Liver (tissue), 9 donors: ENCODE data around the gene HSPB2. TPM values are rescaled to one million over a fixed set of nuclear protein-coding genes. Genes with fewer than 3 reads are reported as not detected.
"Not testable (repeated sequence)": the region's sequence is repeated elsewhere in the genome, so short reads cannot be mapped to it uniquely, and the experiment has no call there.

ENCODE experiments used
- DNase-seq: peaks from one replicate; pipeline ENCODE4 v3.0.0-alpha.2; 2017; ENCODE audit warnings: low spot score
- H3K27ac ChIP-seq, 2 donors: one replicate each; pipeline ENCODE4 v1.7.0; 2013; ENCODE audit warnings: inconsistent platforms in 2 of 2, low read length in 2 of 2, control low read depth in 1 of 2, low read depth in 1 of 2, mild to moderate bottlenecking in 1 of 2
- H3K27me3 ChIP-seq, 4 donors: one replicate each; pipeline versions ENCODE4 v1.6.1 to v1.7.0; 2013; ENCODE audit warnings: low read length in 3 of 4, inconsistent platforms in 1 of 4, mild to moderate bottlenecking in 1 of 4, moderate library complexity in 1 of 4; ENCODE audit not compliant: control insufficient read depth in 4 of 4, insufficient read depth in 4 of 4
- H3K36me3 ChIP-seq, 4 donors: one replicate each; pipeline versions ENCODE4 v1.6.1 to v1.7.0; 2013; ENCODE audit warnings: low read length in 3 of 4, mild to moderate bottlenecking in 3 of 4, low read depth in 1 of 4, moderate library complexity in 1 of 4; ENCODE audit not compliant: control insufficient read depth in 4 of 4, insufficient read depth in 3 of 4
- H3K4me1 ChIP-seq, 4 donors: one replicate each; pipeline versions ENCODE4 v1.6.1 to v1.7.0; 2013; ENCODE audit warnings: low read length in 3 of 4, mild to moderate bottlenecking in 3 of 4, moderate library complexity in 1 of 4; ENCODE audit not compliant: control insufficient read depth in 4 of 4, insufficient read depth in 4 of 4
- H3K4me3 ChIP-seq, 3 donors: one replicate each; pipeline versions ENCODE4 v1.6.1 to v1.7.0; 2013; ENCODE audit warnings: low read length in 3 of 3, control low read depth in 1 of 3, low read depth in 1 of 3, mild to moderate bottlenecking in 1 of 3
- H3K9ac ChIP-seq, 2 donors: one replicate each; pipeline ENCODE4 v1.7.0; 2013; ENCODE audit warnings: low read length in 2 of 2, mild to moderate bottlenecking in 2 of 2, moderate library complexity in 2 of 2, control low read depth in 1 of 2, low read depth in 1 of 2
- H3K9me3 ChIP-seq, 4 donors: one replicate each; pipeline versions ENCODE4 v1.6.1 to v1.7.0; 2013; ENCODE audit warnings: low read length in 3 of 4; ENCODE audit not compliant: control insufficient read depth in 4 of 4
- ATF3 ChIP-seq: IDR thresholded peaks from 2 replicates; pipeline ENCODE4 v1.6.1; 2016; ENCODE audit warnings: antibody characterized with exemption
- EGR1 ChIP-seq, 2 donors: IDR thresholded peaks; 2 replicates each; pipeline ENCODE4 v1.6.1; 2016 to 2018; ENCODE audit warnings: antibody characterized with exemption in 2 of 2, low read depth in 2 of 2
- FOXA1 ChIP-seq: IDR thresholded peaks from 2 replicates; pipeline ENCODE4 v1.6.1; 2016; ENCODE audit warnings: antibody characterized with exemption
- FOXA2 ChIP-seq: IDR thresholded peaks from 2 replicates; pipeline ENCODE4 v1.6.1; 2016; ENCODE audit warnings: antibody characterized with exemption
- GABPA ChIP-seq, 2 donors: IDR thresholded peaks in 1 of 2; conservative IDR thresholded peaks in 1 of 2; 2 replicates each; pipeline ENCODE4 v1.6.1; 2016; ENCODE audit warnings: antibody characterized with exemption in 2 of 2, mild to moderate bottlenecking in 1 of 2, moderate library complexity in 1 of 2
- HNF4A ChIP-seq, 2 donors: conservative IDR thresholded peaks; 2 replicates each; pipeline ENCODE4 v1.6.1; 2016; ENCODE audit warnings: antibody characterized with exemption in 2 of 2, mild to moderate bottlenecking in 2 of 2
- HNF4G ChIP-seq: IDR thresholded peaks from 2 replicates; pipeline ENCODE4 v1.6.1; 2016; ENCODE audit warnings: antibody characterized with exemption
- JUND ChIP-seq, 2 donors: IDR thresholded peaks; 2 replicates each; pipeline ENCODE4 v1.6.1; 2016; ENCODE audit warnings: antibody characterized with exemption in 2 of 2
- NR2F2 ChIP-seq: IDR thresholded peaks from 2 replicates; pipeline ENCODE4 v1.6.1; 2016; ENCODE audit warnings: antibody characterized with exemption
- RAD21 ChIP-seq, 2 donors: IDR thresholded peaks; 2 replicates each; pipeline ENCODE4 v1.6.1; 2016; ENCODE audit warnings: antibody characterized with exemption in 2 of 2, mild to moderate bottlenecking in 2 of 2
- RXRA ChIP-seq, 2 donors: IDR thresholded peaks; 2 replicates each; pipeline ENCODE4 v1.6.1; 2017 to 2018; ENCODE audit warnings: antibody characterized with exemption in 2 of 2, mild to moderate bottlenecking in 1 of 2
- SP1 ChIP-seq: IDR thresholded peaks from 2 replicates; pipeline ENCODE4 v1.6.1; 2018; ENCODE audit warnings: antibody characterized with exemption, mild to moderate bottlenecking
- TAF1 ChIP-seq: conservative IDR thresholded peaks from 2 replicates; pipeline ENCODE4 v1.6.1; 2016; ENCODE audit warnings: antibody characterized with exemption, mild to moderate bottlenecking
- YY1 ChIP-seq: IDR thresholded peaks from 2 replicates; pipeline ENCODE4 v1.6.1; 2016; ENCODE audit warnings: antibody characterized with exemption, mild to moderate bottlenecking
- WGBS: extraction: QIAGEN DNeasy Blood & Tissue Kit; methylation state at CpG from one replicate; pipeline ENCODE4 v1.1.7; 2013; 5-methylcytosine and 5-hydroxymethylcytosine counted together
- polyA plus RNA-seq, 2 donors: library from polyadenylated mRNA; stranded (reverse) in 1 of 2; unstranded in 1 of 2; fragments of 200-250 nt in 1 of 2; fragments of >200 nt in 1 of 2; fragmentation: Nextera tagmentation in 1 of 2; extraction: Ambion mirVana in 1 of 2; gene quantifications; one replicate each; pipeline versions ENCODE4 v1.2.1 to v1.2.3, GENCODE V29; 2013 to 2015
- total RNA-seq, 2 donors: library from RNA; depleted of rRNA; stranded (reverse); fragments of >200 nt; gene quantifications; one replicate each; pipeline ENCODE4 v1.2.3, GENCODE V29; 2014
- TF ChIP-seq, protein P1 (sequence below): IDR thresholded peaks from 2 replicates; pipeline ENCODE4 v1.6.1; 2016; ENCODE audit warnings: antibody characterized with exemption
- TF ChIP-seq, protein P2 (sequence below): IDR thresholded peaks from 2 replicates; pipeline ENCODE4 v1.6.1; 2016; ENCODE audit warnings: antibody characterized with exemption
- TF ChIP-seq, protein P3 (sequence below): IDR thresholded peaks from 2 replicates; pipeline ENCODE4 v1.6.1; 2016; ENCODE audit warnings: antibody characterized with exemption, mild to moderate bottlenecking
- TF ChIP-seq, protein P4 (sequence below): fragments of 150-350 bp; IDR thresholded peaks from 2 replicates; pipeline ENCODE4 v1.5.1; 2017; ENCODE audit warnings: improper control_type of control experiment, low read depth, low read length; ENCODE audit not compliant: missing input control
- donor health status: healthy.
- donor health status: healthy.
- donor health status: healthy.
- donor health status: healthy.
- donor health status: healthy.

Gene HSPB2
- total and polyA plus RNA-seq, 4 donors: 0.14 to 0.85 (median 0.61) TPM; not detected in 1

DNA sequence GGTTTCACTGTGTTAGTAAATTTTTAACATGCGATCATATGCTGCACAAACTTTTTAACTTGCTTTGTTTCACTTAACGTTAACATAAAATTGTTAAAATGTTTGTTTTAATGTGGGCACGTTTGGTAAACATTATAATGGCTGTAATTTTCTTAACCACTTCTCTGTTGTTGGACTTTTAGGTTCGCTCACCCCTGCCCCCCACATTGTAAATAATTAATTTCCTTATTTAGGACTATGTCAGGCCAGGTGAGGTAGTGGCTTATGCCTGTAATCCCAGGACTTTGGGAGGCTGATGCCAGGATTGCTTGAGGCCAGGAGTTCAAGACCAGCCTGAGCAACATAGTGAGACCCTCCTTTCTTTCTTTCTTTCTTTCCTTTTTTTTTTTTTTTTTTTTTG is 17.9 kb downstream of the HSPB2 start:
- H3K9me3 ChIP-seq: no peaks in the 10 kb centered on the region
- H3K36me3 ChIP-seq: no peaks in the 10 kb centered on the region
- no peaks in the 10 kb centered on the region for H3K27me3 ChIP-seq
- H3K4me3 ChIP-seq: no peak overlapping the region
- WGBS: 33% methylated on average over 4 of the region's 4 CpGs
- peaks cover 3 to 48% (median 34%) of the 10 kb centered on the region in 4 donors for H3K4me1 ChIP-seq
- DNase-seq: no peak
- H3K27ac ChIP-seq: no peak overlapping the region
- TF ChIP-seq YY1: peak; percentile 20
- TF ChIP-seq HNF4A (conservative IDR thresholded peaks at IDR 0.05): peak; percentile 54 to 66
- TF ChIP-seq SP1: peak; percentile 74
- no peak for TF ChIP-seq HNF4G
- peak; percentile 45 for TF ChIP-seq RXRA (IDR thresholded peaks at IDR 0.05)
- no peak for TF ChIP-seq JUND (IDR thresholded peaks at IDR 0.05)
- TF ChIP-seq, protein P1, sequence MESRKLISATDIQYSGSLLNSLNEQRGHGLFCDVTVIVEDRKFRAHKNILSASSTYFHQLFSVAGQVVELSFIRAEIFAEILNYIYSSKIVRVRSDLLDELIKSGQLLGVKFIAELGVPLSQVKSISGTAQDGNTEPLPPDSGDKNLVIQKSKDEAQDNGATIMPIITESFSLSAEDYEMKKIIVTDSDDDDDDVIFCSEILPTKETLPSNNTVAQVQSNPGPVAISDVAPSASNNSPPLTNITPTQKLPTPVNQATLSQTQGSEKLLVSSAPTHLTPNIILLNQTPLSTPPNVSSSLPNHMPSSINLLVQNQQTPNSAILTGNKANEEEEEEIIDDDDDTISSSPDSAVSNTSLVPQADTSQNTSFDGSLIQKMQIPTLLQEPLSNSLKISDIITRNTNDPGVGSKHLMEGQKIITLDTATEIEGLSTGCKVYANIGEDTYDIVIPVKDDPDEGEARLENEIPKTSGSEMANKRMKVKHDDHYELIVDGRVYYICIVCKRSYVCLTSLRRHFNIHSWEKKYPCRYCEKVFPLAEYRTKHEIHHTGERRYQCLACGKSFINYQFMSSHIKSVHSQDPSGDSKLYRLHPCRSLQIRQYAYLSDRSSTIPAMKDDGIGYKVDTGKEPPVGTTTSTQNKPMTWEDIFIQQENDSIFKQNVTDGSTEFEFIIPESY: no peak
- H3K9ac ChIP-seq: no peak overlapping the region

DNA sequence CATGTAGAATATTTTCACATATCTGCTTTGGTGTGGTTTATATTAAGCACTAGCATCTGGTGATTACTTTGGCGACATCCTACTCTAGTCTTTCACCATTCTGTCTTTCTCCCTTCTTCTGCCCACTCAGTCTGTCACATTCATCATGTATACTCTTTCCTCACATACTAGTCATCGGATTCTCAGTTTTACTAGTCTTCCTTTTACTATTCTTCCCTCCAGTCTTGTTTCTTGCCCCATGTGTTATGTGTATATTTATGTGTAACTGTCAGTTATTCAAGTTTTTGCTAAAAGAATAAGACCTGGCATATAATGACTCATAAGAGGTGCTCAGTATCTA is 20.0 kb downstream of the HSPB2 start:
- no peaks in the 10 kb centered on the region for H3K9me3 ChIP-seq
- H3K27me3 ChIP-seq: no peaks in the 10 kb centered on the region
- no peaks in the 10 kb centered on the region for H3K36me3 ChIP-seq
- no peak for DNase-seq
- no peak overlapping the region for H3K9ac ChIP-seq
- H3K27ac ChIP-seq: no peak overlapping the region
- H3K4me1 ChIP-seq: peaks cover 5 to 44% (median 33%) of the 10 kb centered on the region in 4 donors
- WGBS: 88% methylated on average over 2 of the region's 2 CpGs
- H3K4me3 ChIP-seq: no peak overlapping the region
- TF ChIP-seq, protein P2, sequence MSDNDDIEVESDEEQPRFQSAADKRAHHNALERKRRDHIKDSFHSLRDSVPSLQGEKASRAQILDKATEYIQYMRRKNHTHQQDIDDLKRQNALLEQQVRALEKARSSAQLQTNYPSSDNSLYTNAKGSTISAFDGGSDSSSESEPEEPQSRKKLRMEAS: no peak
- no peak for TF ChIP-seq NR2F2
- TF ChIP-seq JUND (IDR thresholded peaks at IDR 0.05): no peak
- no peak for TF ChIP-seq FOXA2
- no peak for TF ChIP-seq FOXA1
- TF ChIP-seq SP1: no peak
- TF ChIP-seq GABPA (IDR thresholded peaks at IDR 0.05 in 1 of 2, conservative IDR thresholded peaks at IDR 0.05 in 1 of 2): no peak
- TF ChIP-seq, protein P3, sequence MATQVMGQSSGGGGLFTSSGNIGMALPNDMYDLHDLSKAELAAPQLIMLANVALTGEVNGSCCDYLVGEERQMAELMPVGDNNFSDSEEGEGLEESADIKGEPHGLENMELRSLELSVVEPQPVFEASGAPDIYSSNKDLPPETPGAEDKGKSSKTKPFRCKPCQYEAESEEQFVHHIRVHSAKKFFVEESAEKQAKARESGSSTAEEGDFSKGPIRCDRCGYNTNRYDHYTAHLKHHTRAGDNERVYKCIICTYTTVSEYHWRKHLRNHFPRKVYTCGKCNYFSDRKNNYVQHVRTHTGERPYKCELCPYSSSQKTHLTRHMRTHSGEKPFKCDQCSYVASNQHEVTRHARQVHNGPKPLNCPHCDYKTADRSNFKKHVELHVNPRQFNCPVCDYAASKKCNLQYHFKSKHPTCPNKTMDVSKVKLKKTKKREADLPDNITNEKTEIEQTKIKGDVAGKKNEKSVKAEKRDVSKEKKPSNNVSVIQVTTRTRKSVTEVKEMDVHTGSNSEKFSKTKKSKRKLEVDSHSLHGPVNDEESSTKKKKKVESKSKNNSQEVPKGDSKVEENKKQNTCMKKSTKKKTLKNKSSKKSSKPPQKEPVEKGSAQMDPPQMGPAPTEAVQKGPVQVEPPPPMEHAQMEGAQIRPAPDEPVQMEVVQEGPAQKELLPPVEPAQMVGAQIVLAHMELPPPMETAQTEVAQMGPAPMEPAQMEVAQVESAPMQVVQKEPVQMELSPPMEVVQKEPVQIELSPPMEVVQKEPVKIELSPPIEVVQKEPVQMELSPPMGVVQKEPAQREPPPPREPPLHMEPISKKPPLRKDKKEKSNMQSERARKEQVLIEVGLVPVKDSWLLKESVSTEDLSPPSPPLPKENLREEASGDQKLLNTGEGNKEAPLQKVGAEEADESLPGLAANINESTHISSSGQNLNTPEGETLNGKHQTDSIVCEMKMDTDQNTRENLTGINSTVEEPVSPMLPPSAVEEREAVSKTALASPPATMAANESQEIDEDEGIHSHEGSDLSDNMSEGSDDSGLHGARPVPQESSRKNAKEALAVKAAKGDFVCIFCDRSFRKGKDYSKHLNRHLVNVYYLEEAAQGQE: no peak
- TF ChIP-seq, protein P1: no peak
- no peak for TF ChIP-seq HNF4G
- TF ChIP-seq RAD21 (IDR thresholded peaks at IDR 0.05): no peak
- TF ChIP-seq, protein P4, sequence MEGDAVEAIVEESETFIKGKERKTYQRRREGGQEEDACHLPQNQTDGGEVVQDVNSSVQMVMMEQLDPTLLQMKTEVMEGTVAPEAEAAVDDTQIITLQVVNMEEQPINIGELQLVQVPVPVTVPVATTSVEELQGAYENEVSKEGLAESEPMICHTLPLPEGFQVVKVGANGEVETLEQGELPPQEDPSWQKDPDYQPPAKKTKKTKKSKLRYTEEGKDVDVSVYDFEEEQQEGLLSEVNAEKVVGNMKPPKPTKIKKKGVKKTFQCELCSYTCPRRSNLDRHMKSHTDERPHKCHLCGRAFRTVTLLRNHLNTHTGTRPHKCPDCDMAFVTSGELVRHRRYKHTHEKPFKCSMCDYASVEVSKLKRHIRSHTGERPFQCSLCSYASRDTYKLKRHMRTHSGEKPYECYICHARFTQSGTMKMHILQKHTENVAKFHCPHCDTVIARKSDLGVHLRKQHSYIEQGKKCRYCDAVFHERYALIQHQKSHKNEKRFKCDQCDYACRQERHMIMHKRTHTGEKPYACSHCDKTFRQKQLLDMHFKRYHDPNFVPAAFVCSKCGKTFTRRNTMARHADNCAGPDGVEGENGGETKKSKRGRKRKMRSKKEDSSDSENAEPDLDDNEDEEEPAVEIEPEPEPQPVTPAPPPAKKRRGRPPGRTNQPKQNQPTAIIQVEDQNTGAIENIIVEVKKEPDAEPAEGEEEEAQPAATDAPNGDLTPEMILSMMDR: no peak
- TF ChIP-seq TAF1: no peak
- no peak for TF ChIP-seq HNF4A (conservative IDR thresholded peaks at IDR 0.05)
- TF ChIP-seq RXRA (IDR thresholded peaks at IDR 0.05): no peak
- TF ChIP-seq EGR1 (IDR thresholded peaks at IDR 0.05; ENCODE audit: low read depth in 2 of 2): no peak
- no peak for TF ChIP-seq YY1
- no peak for TF ChIP-seq ATF3

GRCh38 chr11:111933176-111933575 is 20.6 kb downstream of the HSPB2 start:
- not testable (repeated sequence) for DNase-seq, H3K9ac ChIP-seq, H3K36me3 ChIP-seq, H3K27me3 ChIP-seq, H3K9me3 ChIP-seq, H3K27ac ChIP-seq, H3K4me3 ChIP-seq
- peaks cover 6 to 48% (median 34%) of the 10 kb centered on the region in 4 donors for H3K4me1 ChIP-seq
- 97% methylated on average over 14 of the region's 14 CpGs for WGBS
